ENCODE measurements around the gene EEF1AKMT2.
A peak's percentile ranks its signal among the peaks of the same experiment; 100 is the strongest.

EEF1AKMT2 gene

GRCh38 chr10:124745252-124745651 lies 46.4 kb downstream of the EEF1AKMT2 start:
- H2AFZ ChIP-seq (ENCODE audit: low read depth): no peak overlapping the region
- H3K9ac ChIP-seq: no peak overlapping the region
- H3K36me3 ChIP-seq (ENCODE audit: insufficient read depth): no peaks in the 10 kb centered on the region
- no peak overlapping the region for H3K4me3 ChIP-seq (IDR thresholded peaks at IDR 0.05; ENCODE audit: insufficient read depth, low read depth, low read length)
- H4K20me1 ChIP-seq (ENCODE audit: insufficient read depth): no peaks in the 10 kb centered on the region
- no peaks in the 10 kb centered on the region for H3K27me3 ChIP-seq (ENCODE audit: insufficient read depth, low read depth)
- no peak for TF ChIP-seq CTCF (conservative IDR thresholded peaks at IDR 0.05; ENCODE audit: low read depth, low read length)
- H3K27ac ChIP-seq: peak overlapping the region; percentile 28; the same call in 1 of the 2 replicates
- peaks cover 69% of the 10 kb centered on the region for H3K4me1 ChIP-seq (ENCODE audit: low read depth, poor library complexity, severe bottlenecking)
- peak overlapping the region; percentile 56 for H3K4me2 ChIP-seq
- peaks cover 15% of the 10 kb centered on the region; the same call in 1 of the 2 replicates for H3K79me2 ChIP-seq (ENCODE audit: insufficient read depth, low read depth)

- Histone ChIP-seq H2AFZ (ENCODE audit: low read depth) (peak within 1 kb of the TSS; percentile 62), H3K4me2 (peak within 1 kb of the TSS; percentile 95), H3K36me3 (ENCODE audit: insufficient read depth) (no peaks in the 10 kb centered on the region), H4K20me1 (ENCODE audit: insufficient read depth) (no peaks in the 10 kb centered on the region), H3K4me3 (IDR thresholded peaks at IDR 0.05; ENCODE audit: insufficient read depth, low read depth, low read length) (no peak within 1 kb of the TSS), H3K27ac (peak within 1 kb of the TSS; percentile 43), H3K79me2 (ENCODE audit: insufficient read depth, low read depth) (peaks cover 24% of the 10 kb centered on the region), H3K4me1 (ENCODE audit: low read depth, poor library complexity, severe bottlenecking) (peaks cover 69% of the 10 kb centered on the region), H3K27me3 (ENCODE audit: insufficient read depth, low read depth) (no peaks in the 10 kb centered on the region), H3K9ac (peak within 1 kb of the TSS; percentile 81)
- no peak for TF ChIP-seq CTCF (conservative IDR thresholded peaks at IDR 0.05; ENCODE audit: low read depth, low read length)
Observed at GRCh38 chr10:124744102-124745050, 47.3 kb downstream of the EEF1AKMT2 start, which contains the start of gene FAM53B. Gene FAM53B, minus strand, starts transcription at chr10:124744378. Its CDS starts 37,665 bp downstream, at chr10:124706713.

GRCh38 chr10:124743191-124744101 lies 48.2 kb downstream of the EEF1AKMT2 start:
- Histone ChIP-seq H3K4me1 (ENCODE audit: low read depth, poor library complexity, severe bottlenecking) (peaks cover 69% of the 10 kb centered on the region), H3K27me3 (ENCODE audit: insufficient read depth, low read depth) (no peaks in the 10 kb centered on the region), H3K4me2 (peak overlapping the region; percentile 95), H4K20me1 (ENCODE audit: insufficient read depth) (no peaks in the 10 kb centered on the region), H3K79me2 (ENCODE audit: insufficient read depth, low read depth) (peaks cover 33% of the 10 kb centered on the region), H3K4me3 (IDR thresholded peaks at IDR 0.05; ENCODE audit: insufficient read depth, low read depth, low read length) (no peak overlapping the region), H3K9ac (peak overlapping the region; percentile 81), H2AFZ (ENCODE audit: low read depth) (peak overlapping the region; percentile 62), H3K27ac (peak overlapping the region; percentile 43), H3K36me3 (ENCODE audit: insufficient read depth) (no peaks in the 10 kb centered on the region)
- no peak for TF ChIP-seq CTCF (conservative IDR thresholded peaks at IDR 0.05; ENCODE audit: low read depth, low read length)

Data from KMS-11 (cell line).